SK-MEL-5 (cell line): ENCODE data around the gene ST13. TPM values are rescaled to one million over a fixed set of nuclear protein-coding genes. Genes with fewer than 3 reads are reported as not detected.
"Not testable (repeated sequence)": the region's sequence is repeated elsewhere in the genome, so short reads cannot be mapped to it uniquely, and the experiment has no call there.

Source experiments
- DNase-seq: peaks from one replicate; pipeline ENCODE4 v3.0.0-alpha.2; 2016; ENCODE audit warnings: low read depth, low spot score
- in situ Hi-C: cut with HindIII; loops from 2 replicates; pipeline ENCODE4 v1.10.0; 2016; ENCODE audit warnings: low sequenced_read_pairs, high pct_unique_total_duplicates, low pct_unique_long_range_greater_than_20kb
- total RNA-seq: library from RNA; depleted of rRNA; stranded (reverse); fragments of >200 nt; shearing (Covaris generic); gene quantifications from 2 replicates; pipeline ENCODE4 v1.2.3, GENCODE V29; 2014

The ST13 gene
- total RNA-seq, 1 experiment from 2014 or later: 493 TPM

DNA sequence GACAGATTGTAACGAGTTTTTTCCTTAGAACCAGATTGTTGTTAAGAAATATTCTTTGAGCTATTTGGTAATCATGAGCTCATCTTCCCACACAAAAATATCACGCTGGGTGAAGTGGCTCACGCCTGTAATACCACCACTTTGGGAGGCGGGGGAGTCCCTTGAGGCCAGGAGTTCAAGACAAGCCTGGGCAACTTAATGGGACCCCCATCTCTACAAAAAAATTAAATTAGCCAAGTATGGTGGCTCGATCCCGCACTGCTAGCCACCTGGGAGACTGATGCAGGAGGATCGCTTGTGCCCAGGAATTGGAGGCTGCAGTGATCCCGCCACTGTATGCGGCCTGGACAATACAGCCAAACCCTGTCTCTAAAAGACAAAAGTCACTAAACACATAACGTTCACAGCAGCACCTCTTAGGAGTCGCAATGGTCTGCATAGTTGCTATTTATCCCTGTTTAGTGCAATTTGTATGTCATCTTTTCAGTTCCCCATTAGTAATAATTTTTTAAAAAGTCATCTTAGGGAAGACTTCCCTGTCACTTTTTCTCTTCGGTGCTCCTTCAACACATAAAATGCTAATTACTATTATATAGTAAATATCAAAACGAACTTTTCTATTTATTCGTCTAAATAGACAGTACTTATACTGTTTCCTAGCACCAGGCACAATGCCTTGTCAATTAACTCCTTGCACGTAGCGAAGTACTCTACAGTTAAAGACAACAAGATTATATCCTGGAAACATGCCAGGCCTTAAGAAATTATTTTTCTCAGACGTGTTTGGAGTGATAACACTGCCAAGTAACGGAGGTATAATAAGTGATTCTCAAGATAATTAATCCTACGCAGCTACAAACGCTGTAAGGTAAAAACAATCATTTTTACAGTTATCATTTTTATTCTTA, 1.1 kb downstream of the ST13 start:
- in situ Hi-C loops: no loop called here
- DNase-seq: no peak

DNA sequence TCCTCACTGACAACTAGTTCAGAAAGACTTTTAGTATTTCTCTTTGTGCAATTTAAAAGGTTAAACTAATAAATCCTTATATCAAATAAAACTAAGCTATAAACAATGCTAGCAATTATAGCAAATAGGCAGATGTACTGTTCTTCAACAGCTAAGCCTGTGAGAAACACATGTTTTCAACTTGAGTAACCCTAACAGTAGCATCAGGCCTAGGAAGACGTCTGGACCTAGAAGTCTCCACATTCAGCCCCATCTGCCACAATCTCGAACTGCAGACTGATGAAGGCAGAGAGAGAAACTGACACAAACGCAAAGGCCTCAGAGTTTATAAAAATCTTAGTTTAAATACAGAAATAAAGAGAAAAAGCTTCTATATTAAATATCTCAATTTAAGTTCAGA, 2.5 kb downstream of the ST13 start:
- in situ Hi-C loops: no loop called here
- peak; percentile 12 for DNase-seq

DNA sequence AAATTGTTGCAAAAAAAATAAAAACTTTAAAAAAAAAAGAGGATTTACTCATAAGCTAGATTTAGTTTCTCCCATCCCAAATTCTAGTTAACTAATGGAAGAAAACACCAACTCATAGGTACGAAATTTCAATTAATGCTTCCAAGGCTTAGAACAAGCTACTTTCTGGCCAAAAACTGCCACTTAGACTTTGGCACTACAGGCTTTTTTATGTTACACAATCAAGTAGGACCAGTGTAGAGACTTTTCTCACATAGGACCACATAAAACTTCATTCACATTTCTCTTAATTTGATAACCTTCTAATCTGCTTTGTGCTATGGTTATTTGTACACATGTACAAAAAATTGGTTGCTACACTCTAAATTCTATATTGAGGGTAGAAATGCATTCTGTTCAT, 3.1 kb downstream of the ST13 start:
- no peak for DNase-seq
- in situ Hi-C loops: no loop called here

DNA sequence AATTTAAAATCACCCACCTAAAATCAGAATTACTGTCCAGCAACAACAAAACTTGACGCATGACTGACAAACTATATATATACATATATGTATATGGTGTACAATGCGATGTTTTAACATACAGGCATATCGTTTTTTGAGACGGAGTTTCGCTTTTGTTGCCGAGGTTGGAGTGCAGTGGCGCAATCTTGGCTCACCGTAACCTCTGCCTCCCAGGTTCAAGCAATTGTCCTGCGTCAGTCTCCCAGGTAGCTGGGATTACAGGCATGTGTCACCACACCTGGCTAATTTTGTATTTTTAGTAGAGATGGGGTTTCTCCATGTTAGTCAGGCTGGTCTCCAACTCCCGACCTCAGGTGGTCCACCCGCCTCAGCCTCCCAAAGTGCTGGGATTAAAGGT, 10.6 kb downstream of the ST13 start:
- in situ Hi-C loops, DNase-seq: not testable (repeated sequence)

DNA sequence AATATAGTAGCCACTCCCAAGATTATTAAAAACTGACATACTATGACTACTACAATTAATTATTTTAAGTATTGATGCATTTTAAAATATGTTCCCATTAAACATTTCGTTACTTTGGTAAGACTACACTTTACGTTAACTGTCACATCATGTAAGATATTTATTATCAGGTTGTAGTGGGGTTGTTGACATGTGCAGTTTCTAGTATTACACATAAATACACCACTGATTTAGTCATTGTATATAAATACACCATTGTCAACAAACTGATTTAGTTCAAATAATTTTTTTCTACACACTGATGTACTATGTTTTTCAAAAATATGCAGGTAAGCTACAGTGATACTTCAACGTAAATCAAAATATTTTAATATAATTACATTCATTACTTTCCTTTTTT, 11.5 kb downstream of the ST13 start:
- in situ Hi-C loops: no loop called here
- no peak for DNase-seq

DNA sequence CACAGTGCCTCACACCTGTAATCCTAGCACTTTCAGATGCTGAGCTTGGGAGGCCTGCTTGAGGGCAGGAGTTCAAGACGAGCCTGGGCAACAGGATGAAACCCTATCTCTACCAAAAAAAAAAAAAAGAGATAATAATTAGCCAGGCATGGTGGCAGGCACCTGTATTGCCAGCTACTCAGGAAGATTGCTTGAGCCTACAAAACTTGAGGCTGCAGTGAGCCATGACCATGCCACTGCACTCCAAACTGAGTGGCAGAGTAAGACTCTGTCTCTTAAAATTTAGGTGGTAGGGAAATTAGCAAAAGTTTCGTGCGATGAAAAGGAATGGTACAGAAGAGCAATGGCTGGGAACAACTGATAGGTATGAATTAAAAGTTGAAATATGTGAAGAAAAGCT, 18.0 kb downstream of the ST13 start:
- in situ Hi-C loops: no loop called here
- no peak for DNase-seq

DNA sequence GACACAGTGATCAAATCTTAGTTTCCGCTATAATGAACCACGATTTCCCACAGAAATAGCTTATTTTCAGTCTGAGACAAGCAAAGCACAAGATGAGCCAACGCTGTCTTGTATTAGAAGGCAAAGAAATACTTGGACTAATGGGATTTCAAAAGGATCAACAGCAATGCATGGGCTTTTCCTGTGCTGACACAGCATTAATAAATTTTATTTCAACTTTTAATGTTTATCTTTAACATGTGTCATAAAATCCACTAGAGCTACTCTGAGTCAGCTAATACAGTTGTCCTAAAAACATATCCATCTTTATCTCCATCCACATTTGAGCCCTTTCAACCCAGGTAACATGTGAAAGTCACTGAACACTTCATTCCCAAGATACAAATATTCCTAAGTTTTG, 21.8 kb downstream of the ST13 start:
- no peak for DNase-seq
- in situ Hi-C loops: no loop called here

DNA sequence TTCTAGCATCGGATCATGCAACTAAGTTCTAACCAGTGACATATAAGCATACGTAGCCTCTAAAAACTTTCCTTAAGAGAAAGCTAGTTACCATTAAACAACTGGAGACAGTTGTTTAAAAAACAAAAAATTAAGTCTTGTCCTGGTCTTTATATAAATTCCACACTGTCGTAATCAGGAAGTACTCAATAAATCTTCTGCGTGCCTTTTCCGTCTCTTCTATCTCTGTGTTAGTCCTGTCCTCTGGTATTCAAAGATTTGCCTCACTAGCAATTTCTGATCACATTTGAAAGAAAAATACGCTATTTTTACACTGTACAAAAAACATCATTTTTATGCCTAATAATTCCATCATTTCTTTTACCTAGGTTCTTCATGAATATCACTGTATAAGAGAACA, 27.3 kb downstream of the ST13 start:
- no peak for DNase-seq
- in situ Hi-C loops: no loop called here

DNA sequence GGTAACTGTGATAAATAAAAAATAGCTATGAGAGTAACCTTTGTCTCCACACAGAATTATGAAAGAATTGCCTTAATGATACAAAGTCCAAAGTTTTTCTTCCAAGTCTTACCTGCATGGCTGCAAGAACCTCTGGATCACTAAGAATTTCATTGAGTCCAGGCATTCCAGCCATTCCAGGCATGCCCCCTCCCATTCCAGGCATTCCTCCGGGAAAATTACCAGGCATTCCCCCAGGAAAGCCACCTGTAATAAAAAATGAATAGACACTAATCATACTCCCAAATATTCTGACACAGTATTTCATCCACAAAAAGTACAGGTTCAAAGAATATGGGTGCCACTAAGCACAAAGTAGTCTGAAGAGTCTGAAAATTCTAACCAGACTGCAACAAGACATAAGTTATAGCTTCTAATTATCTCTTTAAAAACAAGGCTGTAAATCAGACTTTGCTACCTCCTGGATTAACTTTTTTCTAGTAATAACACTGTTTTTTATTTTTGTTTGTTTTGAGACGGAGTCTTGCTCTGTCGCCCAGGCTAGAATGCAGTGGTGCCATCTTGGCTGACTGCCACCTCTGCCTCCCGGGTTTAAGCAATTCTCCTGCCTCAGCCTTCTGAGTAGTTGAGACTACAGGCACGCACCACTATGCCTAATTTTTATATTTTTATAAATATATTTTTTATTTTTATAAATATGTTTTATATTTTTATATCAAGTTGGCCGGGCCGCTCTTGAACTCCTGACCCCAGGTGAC, 29.3 kb downstream of the ST13 start:
- in situ Hi-C loops: no loop called here

DNA sequence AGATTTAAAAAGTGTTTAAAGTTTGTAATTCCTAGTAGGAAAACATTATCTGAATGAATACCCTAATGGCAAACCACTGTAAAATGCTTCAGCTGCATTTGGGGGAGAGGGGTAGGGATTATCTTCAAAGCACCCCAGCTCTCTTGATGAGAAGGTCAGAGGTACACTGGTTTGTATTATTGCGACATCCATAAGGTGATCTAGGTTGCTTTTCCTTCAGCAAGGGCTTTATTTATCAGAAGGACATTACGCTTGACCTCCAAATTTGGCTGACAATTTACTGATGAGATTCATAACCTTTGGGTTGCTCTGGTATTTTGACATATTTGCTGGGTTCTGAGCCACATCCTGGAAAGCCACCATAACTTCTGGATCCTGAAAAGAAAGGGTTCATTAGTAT, 30.1 kb downstream of the ST13 start:
- DNase-seq, in situ Hi-C loops: not testable (repeated sequence)

More for the DNA sequence above, 29.3 kb downstream of the ST13 start:
- DNase-seq: no peak

DNA sequence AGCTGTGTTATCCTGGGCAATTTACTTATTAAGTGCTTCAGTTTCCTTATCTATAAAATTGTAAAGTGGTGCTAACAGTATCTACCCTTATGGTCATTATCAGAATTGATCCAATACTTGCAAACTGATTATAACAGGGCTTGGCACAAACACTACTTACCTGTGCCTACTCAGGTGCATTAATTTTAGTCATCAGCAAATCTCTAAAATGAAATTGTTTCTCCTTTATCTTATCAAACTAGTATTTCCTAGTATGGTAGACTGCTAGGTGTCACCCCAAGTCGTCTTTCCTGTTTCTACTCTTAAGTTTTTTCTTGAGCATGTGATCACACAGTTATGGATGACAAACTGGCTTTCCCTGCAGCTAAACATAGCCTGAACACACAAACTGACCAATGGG, 33.0 kb downstream of the ST13 start:
- in situ Hi-C loops: no loop called here
- no peak for DNase-seq

DNA sequence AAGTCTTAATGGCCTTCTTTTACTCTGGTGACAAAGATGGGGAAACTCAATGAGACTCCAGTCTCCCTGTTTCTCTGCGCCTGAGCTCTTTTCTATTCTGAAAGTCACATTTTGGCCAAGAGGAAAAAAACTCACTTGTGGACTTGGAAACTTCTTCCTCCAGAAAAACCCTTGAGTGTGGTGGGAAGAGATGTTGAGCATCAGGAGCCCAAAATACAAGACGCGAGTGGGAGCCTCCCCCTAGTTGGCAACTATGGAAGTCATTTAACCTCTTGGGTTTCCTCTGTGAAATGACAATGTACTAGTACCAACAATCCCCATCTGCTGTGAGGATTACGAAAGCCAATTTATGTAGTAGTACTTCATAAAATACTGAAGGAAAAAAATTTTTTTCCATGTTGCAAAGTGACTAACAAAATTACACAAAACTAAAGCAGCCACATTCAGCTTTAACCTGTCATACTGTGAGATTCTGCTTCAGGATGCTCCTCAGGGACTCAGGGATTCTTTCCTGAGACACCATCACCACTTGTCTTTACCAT, 36.8 kb downstream of the ST13 start:
- in situ Hi-C loops: no loop called here
- peak; percentile 31 for DNase-seq

DNA sequence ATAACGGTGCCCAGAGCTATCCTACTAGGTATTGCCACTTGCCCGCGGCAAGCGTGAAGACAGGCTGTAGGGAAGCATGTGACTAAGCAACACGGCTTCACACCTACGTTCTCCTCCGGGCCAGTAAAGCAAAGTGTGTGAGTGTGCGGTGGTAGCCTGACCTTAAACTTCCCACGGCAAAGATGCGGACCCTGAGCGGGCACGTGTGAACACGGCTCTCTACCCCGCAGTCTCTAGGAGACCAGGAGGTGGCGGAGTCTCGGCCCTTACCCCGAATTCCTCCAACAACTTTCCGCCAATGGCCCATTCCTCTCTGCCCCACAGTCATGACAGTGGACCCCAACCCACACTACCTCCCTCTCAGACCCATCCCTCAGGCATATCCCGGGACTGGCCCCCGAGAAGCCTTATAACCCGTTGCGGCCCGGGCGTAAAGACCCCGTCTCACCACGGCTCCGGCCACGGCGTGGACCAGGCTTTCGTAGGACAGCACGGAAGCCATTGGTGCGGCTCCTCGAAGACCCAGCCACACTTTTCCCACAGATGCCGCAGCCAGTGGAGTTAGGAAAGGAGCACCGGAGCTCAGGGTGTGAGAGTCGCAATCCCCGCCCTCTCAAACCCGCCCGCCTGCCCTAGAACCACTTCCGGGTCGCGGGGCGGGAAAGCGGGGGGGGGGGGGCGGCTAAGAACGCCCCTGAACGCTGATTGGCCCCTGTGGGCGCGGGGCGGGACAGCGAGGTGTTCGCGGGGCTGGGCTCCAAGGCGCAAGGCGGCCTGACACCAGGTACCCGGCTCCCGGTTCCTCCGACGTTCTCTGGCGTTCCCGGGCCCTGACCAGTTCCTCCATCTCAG, 37.5 kb downstream of the ST13 start, which contains the start of gene SLC25A17:
Gene SLC25A17, minus strand, starts transcription at position 600 of the 852 bp plus-strand sequence. Its CDS starts 98 bp downstream, at position 502.
- in situ Hi-C loops: no loop called here
- DNase-seq: peak; percentile 87

DNA sequence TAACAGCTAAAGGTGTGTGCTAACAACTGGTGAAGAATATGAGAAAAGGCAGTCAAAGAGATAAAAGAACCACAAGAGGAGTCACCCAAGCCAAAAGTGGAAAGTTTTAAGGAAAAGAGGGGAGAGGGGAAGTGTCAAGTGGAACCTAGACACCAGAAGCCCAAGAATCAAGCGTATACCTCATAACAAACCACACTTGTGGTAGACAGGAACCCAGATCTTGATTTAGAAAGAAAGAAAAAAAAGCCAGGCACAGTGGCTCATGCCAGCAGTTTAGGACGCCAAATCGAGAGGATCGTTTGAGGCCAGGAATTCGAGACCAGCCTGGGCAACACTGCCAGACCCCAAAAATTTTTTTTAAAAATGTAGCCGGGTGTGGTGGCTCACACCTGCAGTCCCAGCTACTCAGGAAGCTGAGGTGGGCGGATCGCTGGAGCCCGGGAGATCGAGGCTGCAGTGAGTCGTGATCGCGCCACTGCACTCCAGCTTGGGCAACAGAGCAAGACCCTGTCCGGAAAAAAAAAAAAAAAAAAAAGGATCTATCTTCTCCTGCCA, 38.2 kb downstream of the ST13 start:
- in situ Hi-C loops: no loop called here
- no peak for DNase-seq

DNA sequence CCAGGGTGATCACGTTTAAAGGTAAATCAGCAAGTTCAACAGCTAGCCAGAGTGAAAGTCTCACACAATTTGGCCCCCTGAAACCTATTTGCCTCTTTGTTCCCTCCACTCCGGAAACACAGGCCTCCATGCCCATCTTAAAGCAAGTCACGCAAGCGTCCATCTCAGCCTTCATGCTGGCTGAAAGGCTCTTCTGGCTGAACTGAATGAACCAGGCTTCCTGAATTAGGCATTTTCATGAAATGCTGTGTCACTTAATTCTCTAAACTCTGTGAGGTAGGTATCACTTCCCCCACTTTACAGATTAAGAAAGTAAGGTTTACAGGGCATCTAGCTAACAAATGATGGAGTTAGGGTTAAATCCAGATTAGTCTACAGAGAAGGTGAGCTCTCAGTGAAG, 38.7 kb downstream of the ST13 start:
- DNase-seq: no peak
- in situ Hi-C loops: no loop called here

DNA sequence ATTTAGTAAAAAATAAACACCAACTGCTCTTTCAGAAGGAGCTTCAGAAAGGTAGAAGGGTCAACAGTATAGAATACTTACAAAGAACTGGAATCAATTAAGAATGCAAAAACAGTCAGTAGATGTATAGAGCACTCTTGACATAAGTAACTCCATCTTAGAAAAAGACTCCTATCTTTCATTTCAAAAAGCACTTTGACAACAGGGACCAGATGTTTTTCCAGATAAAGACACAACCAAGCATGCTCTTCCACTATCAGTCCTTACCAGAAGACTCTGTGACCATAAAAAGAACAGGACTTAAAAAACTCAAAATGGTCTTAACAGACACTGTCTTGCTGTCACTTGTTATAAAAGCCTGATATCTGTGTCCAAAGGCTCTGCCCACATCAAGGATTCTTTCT, 42.5 kb downstream of the ST13 start:
- in situ Hi-C loops: no loop called here
- DNase-seq: no peak
